ENCODE measurements around the gene DCTPP1. TPM values are rescaled to one million over a fixed set of nuclear protein-coding genes. Genes with fewer than 3 reads are reported as not detected.
"Not testable (repeated sequence)": the region's sequence is repeated elsewhere in the genome, so short reads cannot be mapped to it uniquely, and the experiment has no call there.

DCTPP1 gene
- total RNA-seq, 4 donors from 2014 or later: 20.7 to 33.3 (median 27.6) TPM

GRCh38 chr16:30473231-30474073 is 43.6 kb upstream of the DCTPP1 start:
- peak in 2 of 3 donors; percentile 59 to 68 for DNase-seq
- Histone ChIP-seq H3K4me3 (peak overlapping the region; percentile 22 to 44 (median 42)), H3K27ac (peak overlapping the region; percentile 38 to 86 (median 67)), H3K4me1 (peaks cover 0 to 11% (median 3%) of the 10 kb centered on the region in 4 donors), H3K36me3 (no peaks in the 10 kb centered on the region), H3K9me3 (no peaks in the 10 kb centered on the region), H3K27me3 (no peaks in the 10 kb centered on the region)
- no peak for TF ChIP-seq CTCF (IDR thresholded peaks at IDR 0.05)

- peak within 1 kb of the TSS; percentile 48 to 86 (median 67) for H3K27ac ChIP-seq
These were observed 42.6 kb upstream of the DCTPP1 start, which contains the start of gene ITGAL for GRCh38 chr16:30472328-30472942. ITGAL (plus strand) TSS chr16:30472742; CDS start chr16:30472838, 96 bp downstream.

GRCh38 chr16:30470632-30470995 is 40.8 kb upstream of the DCTPP1 start:
- Histone ChIP-seq H3K27ac (peak overlapping the region; percentile 8 to 86 (median 38)), H3K36me3 (no peaks in the 10 kb centered on the region), H3K4me1 (peaks cover 0 to 11% (median 3%) of the 10 kb centered on the region in 4 donors), H3K9me3 (no peaks in the 10 kb centered on the region), H3K4me3 (no peak overlapping the region), H3K27me3 (no peaks in the 10 kb centered on the region)
- TF ChIP-seq CTCF (IDR thresholded peaks at IDR 0.05): no peak
- no peak for TF ChIP-seq POLR2A (IDR thresholded peaks at IDR 0.05)
- no peak for DNase-seq

More at GRCh38 chr16:30472328-30472942, 42.6 kb upstream of the DCTPP1 start, which contains the start of gene ITGAL:
- peak; percentile 63 to 91 (median 84) for DNase-seq
- H3K4me1 ChIP-seq: peaks cover 0 to 11% (median 3%) of the 10 kb centered on the region in 4 donors
- H3K27me3 ChIP-seq: no peaks in the 10 kb centered on the region
- peak within 1 kb of the TSS; percentile 22 to 44 (median 42) for H3K4me3 ChIP-seq
- H3K36me3 ChIP-seq: no peaks in the 10 kb centered on the region
- TF ChIP-seq CTCF (IDR thresholded peaks at IDR 0.05) (no peak), POLR2A (IDR thresholded peaks at IDR 0.05) (peak in 1 of 2 donors; percentile 32)
- no peaks in the 10 kb centered on the region for H3K9me3 ChIP-seq

GRCh38 chr16:30470170-30470512 is 40.3 kb upstream of the DCTPP1 start:
- H3K27ac ChIP-seq: peak overlapping the region; percentile 8 to 86 (median 38)
- no peak for TF ChIP-seq CTCF (IDR thresholded peaks at IDR 0.05)
- TF ChIP-seq POLR2A (IDR thresholded peaks at IDR 0.05): no peak
- H3K4me3 ChIP-seq: no peak overlapping the region
- DNase-seq: no peak
- no peaks in the 10 kb centered on the region for H3K9me3 ChIP-seq
- H3K36me3 ChIP-seq: no peaks in the 10 kb centered on the region
- no peaks in the 10 kb centered on the region for H3K27me3 ChIP-seq
- peaks cover 0 to 11% (median 3%) of the 10 kb centered on the region in 4 donors for H3K4me1 ChIP-seq

DNA sequence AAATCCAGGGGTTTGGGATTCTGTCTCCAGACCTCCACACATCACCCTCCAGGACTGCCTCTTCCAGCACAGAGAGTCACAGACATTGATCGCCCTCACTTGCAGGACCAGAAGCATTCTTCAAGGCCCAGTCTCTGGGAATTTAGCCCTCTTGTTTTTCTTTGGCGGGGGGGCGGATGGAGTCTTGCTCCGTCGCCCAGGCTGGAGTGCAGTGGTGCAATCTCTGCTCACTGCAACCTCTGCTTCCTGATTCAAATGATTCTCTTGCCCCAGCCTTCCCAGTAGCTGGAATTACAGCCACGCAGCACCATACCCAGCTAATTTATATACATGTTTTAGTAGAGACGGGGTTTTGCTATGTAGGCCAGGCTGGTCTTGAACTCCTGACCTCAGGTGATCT is 34.2 kb upstream of the DCTPP1 start:
- Histone ChIP-seq H3K27ac (no peak overlapping the region), H3K9me3 (no peaks in the 10 kb centered on the region), H3K4me1 (peaks cover 0 to 5% (median 3%) of the 10 kb centered on the region in 4 donors), H3K36me3 (no peaks in the 10 kb centered on the region), H3K4me3 (no peak overlapping the region), H3K27me3 (no peaks in the 10 kb centered on the region)
- DNase-seq: no peak
- TF ChIP-seq POLR2A (IDR thresholded peaks at IDR 0.05) (no peak), CTCF (IDR thresholded peaks at IDR 0.05) (no peak)

- not testable (repeated sequence) for H3K27me3 ChIP-seq, H3K36me3 ChIP-seq, DNase-seq, H3K4me3 ChIP-seq, H3K9me3 ChIP-seq, H3K27ac ChIP-seq
- peaks cover 0 to 14% (median 11%) of the 10 kb centered on the region in 4 donors for H3K4me1 ChIP-seq
These were observed 31.6 kb upstream of the DCTPP1 start for GRCh38 chr16:30461426-30461825.
